ENCODE measurements around the gene ITGA1. TPM values are rescaled to one million over a fixed set of nuclear protein-coding genes. Genes with fewer than 3 reads are reported as not detected.

The ITGA1 gene
- total and polyA plus RNA-seq, 2 of the 13 experiments (the other 11 are each of a cell fraction or from before 2014, with no cell fraction given): 23.1 to 28.6 TPM

- TF ChIP-seq KLF9 (CRISPR knock-in tag; IDR thresholded peaks at IDR 0.05; ENCODE audit: low read depth) (0 out of 2 replicates have a peak, but pooled peaks have one; percentile 38), ARID5B (CRISPR knock-in tag; IDR thresholded peaks at IDR 0.05) (0 out of 2 replicates have a peak, but pooled peaks have one; percentile 9), CTCF (CRISPR knock-in tag; IDR thresholded peaks at IDR 0.05) (peak; percentile 87), ZBTB25 (CRISPR knock-in tag; IDR thresholded peaks at IDR 0.05) (0 out of 2 replicates have a peak, but pooled peaks have one; percentile 48), RXRB (CRISPR knock-in tag; IDR thresholded peaks at IDR 0.05; ENCODE audit: borderline replicate concordance) (peak; percentile 30; the same call in 1 of the 2 replicates), ZNF512 (CRISPR knock-in tag; IDR thresholded peaks at IDR 0.05) (no peak), MIXL1 (CRISPR knock-in tag; IDR thresholded peaks at IDR 0.05) (peak; percentile 68; the same call in 1 of the 2 replicates), RAD21 (CRISPR knock-in tag; IDR thresholded peaks at IDR 0.05) (peak; percentile 91), RCOR2 (CRISPR knock-in tag; IDR thresholded peaks at IDR 0.05) (no peak), PREB (CRISPR knock-in tag; IDR thresholded peaks at IDR 0.05) (no peak), STAG1 (CRISPR knock-in tag; IDR thresholded peaks at IDR 0.05) (peak; percentile 96), ZZZ3 (CRISPR knock-in tag; IDR thresholded peaks at IDR 0.05; ENCODE audit: borderline replicate concordance) (no peak), GATAD2A (CRISPR knock-in tag; IDR thresholded peaks at IDR 0.05) (peak; percentile 55; the same call in 1 of the 2 replicates), ATF1 (CRISPR knock-in tag; IDR thresholded peaks at IDR 0.05) (no peak), DMAP1 (CRISPR knock-in tag; IDR thresholded peaks at IDR 0.05) (no peak), ZNF331 (CRISPR knock-in tag; IDR thresholded peaks at IDR 0.05) (0 out of 2 replicates have a peak, but pooled peaks have one; percentile 21), IRF2 (CRISPR knock-in tag; IDR thresholded peaks at IDR 0.05) (peak; percentile 62; the same call in 1 of the 2 replicates), SAP130 (CRISPR knock-in tag; IDR thresholded peaks at IDR 0.05; ENCODE audit: low read depth) (0 out of 2 replicates have a peak, but pooled peaks have one; percentile 33), ZNF556 (CRISPR knock-in tag; IDR thresholded peaks at IDR 0.05; ENCODE audit: borderline replicate concordance) (no peak)
Observed at GRCh38 chr5:52948418-52949076, 160.8 kb downstream of the ITGA1 start (continued).

Data from HepG2 (cell line).